Stomach (tissue), 9 donors: ENCODE data around the gene ARL8B. TPM values are rescaled to one million over a fixed set of nuclear protein-coding genes. Genes with fewer than 3 reads are reported as not detected.

ENCODE experiments used
- DNase-seq, 2 donors: peaks; one replicate each; pipeline versions ENCODE4 v3.0.0 to v3.0.0-alpha.2; 2013 to 2019
- H3K27ac ChIP-seq, 5 donors: fragments of 200-600 bp in 4 of 5; sonication (generic) in 4 of 5; one replicate each; pipeline ENCODE4 v1.5.1; 2013 to 2019; ENCODE audit warnings: mild to moderate bottlenecking in 1 of 5, moderate library complexity in 1 of 5
- H3K27me3 ChIP-seq, 3 donors: fragments of 200-600 bp; sonication (generic); one replicate each; pipeline ENCODE4 v1.5.1; 2017 to 2019; ENCODE audit warnings: mixed run types in 1 of 3
- H3K36me3 ChIP-seq, 4 donors: fragments of 200-600 bp; sonication (generic); 1 replicate in 3 of 4; 2 replicates in 1 of 4; pipeline ENCODE4 v1.5.1; 2016 to 2019
- H3K4me1 ChIP-seq, 4 donors: fragments of 200-600 bp; sonication (generic); one replicate each; pipeline ENCODE4 v1.5.1; 2016 to 2019
- H3K4me3 ChIP-seq, 4 donors: fragments of 200-600 bp; sonication (generic) in 3 of 4; one replicate each; pipeline ENCODE4 v1.5.1; 2016 to 2019; ENCODE audit warnings: mild to moderate bottlenecking in 1 of 4
- H3K9me3 ChIP-seq, 4 donors: fragments of 200-600 bp; sonication (generic); one replicate each; pipeline ENCODE4 v1.5.1; 2016 to 2019
- CTCF ChIP-seq, 7 experiments: fragments of 450-650 bp in 4 of 7; fragments of 200-600 bp in 3 of 7; sonication (generic) in 3 of 7; IDR thresholded peaks; one replicate each; pipeline ENCODE4 v1.5.1; 2016 to 2019; ENCODE audit warnings: antibody characterized with exemption in 7 of 7, control low read depth in 2 of 7, mild to moderate bottlenecking in 1 of 7
- EP300 ChIP-seq: sonication (generic); formaldehyde crosslinking; IDR thresholded peaks from one replicate; pipeline ENCODE4 v1.6.1; 2017; ENCODE audit warnings: antibody characterized with exemption
- POLR2A ChIP-seq, 4 donors: fragments of 450-650 bp; IDR thresholded peaks; one replicate each; pipeline ENCODE4 v1.6.1; 2016; ENCODE audit warnings: antibody characterized with exemption in 4 of 4, control low read depth in 2 of 4, mild to moderate bottlenecking in 1 of 4, moderate library complexity in 1 of 4
- POLR2AphosphoS5 ChIP-seq, 3 donors: sonication (generic); formaldehyde crosslinking; IDR thresholded peaks; one replicate each; pipeline ENCODE4 v1.6.1; 2016; ENCODE audit warnings: antibody characterized with exemption in 3 of 3
- WGBS, 5 donors: extraction: QIAGEN DNeasy Blood & Tissue Kit in 3 of 5; methylation state at CpG; one replicate each; pipeline versions ENCODE4 v1.1.5 to v1.1.7; 2013 to 2018; 5-methylcytosine and 5-hydroxymethylcytosine counted together
- intact Hi-C: fragments of 100-400 bp; cut with DNase I; formaldehyde crosslinking; loops from one replicate; pipeline ENCODE4 v1.15.1; 2023; ENCODE audit warnings: low total_unique reads
- polyA plus RNA-seq, 3 donors: library from polyadenylated mRNA; stranded (reverse); fragments of 200-250 nt; gene quantifications; one replicate each; pipeline ENCODE4 v1.2.3, GENCODE V29; 2013
- total RNA-seq, 5 donors: library from RNA; depleted of rRNA; stranded (reverse); fragments of >200 nt; gene quantifications; one replicate each; pipeline versions ENCODE4 v1.1.0 to v1.2.3, GENCODE V29; 2014 to 2016
- donor health status: healthy with polysubstance abuse.
- donor health status: Bipolar disorder and iron deficiency.
- donor health status: healthy.

Gene ARL8B
- total and polyA plus RNA-seq, 8 donors = 14.8 to 73.6 (median 34.5) TPM

GRCh38 chr3:5095886-5096285 is 26.2 kb upstream of the ARL8B start:
- H3K27ac ChIP-seq = no peak overlapping the region
- no peaks in the 10 kb centered on the region for H3K9me3 ChIP-seq
- peak overlapping the region; percentile 20 to 27 (median 22) for H3K4me3 ChIP-seq
- H3K27me3 ChIP-seq = peaks cover 0 to 18% (median 5%) of the 10 kb centered on the region in 3 donors
- intact Hi-C loops = no loop called here
- no peak for TF ChIP-seq EP300
- TF ChIP-seq CTCF (IDR thresholded peaks at IDR 0.05) = no peak
- no peak for TF ChIP-seq POLR2A (IDR thresholded peaks at IDR 0.05)
- TF ChIP-seq POLR2AphosphoS5 (IDR thresholded peaks at IDR 0.05) = no peak
- WGBS, 5 donors = 5 to 10% (median 7%) methylated on average over 17 to 34 of the region's 34 CpGs
- no peaks in the 10 kb centered on the region for H3K36me3 ChIP-seq
- peak in 1 of 2 donors; percentile 88 for DNase-seq
- peaks cover 0 to 15% (median 8%) of the 10 kb centered on the region in 4 donors for H3K4me1 ChIP-seq

GRCh38 chr3:5096336-5097008 is 25.6 kb upstream of the ARL8B start:
- intact Hi-C loops = no loop called here
- Histone ChIP-seq H3K4me1 (peaks cover 0 to 15% (median 8%) of the 10 kb centered on the region in 4 donors), H3K4me3 (peak overlapping the region in 2 of 4 donors; percentile 20 to 27), H3K27ac (no peak overlapping the region), H3K36me3 (no peaks in the 10 kb centered on the region), H3K9me3 (no peaks in the 10 kb centered on the region), H3K27me3 (peaks cover 0 to 18% (median 5%) of the 10 kb centered on the region in 3 donors)
- no peak for TF ChIP-seq POLR2AphosphoS5 (IDR thresholded peaks at IDR 0.05)
- TF ChIP-seq POLR2A (IDR thresholded peaks at IDR 0.05) = no peak
- TF ChIP-seq CTCF (IDR thresholded peaks at IDR 0.05) = no peak
- no peak for TF ChIP-seq EP300
- whole genome bisulfite sequencing, 5 donors = 57 to 69% (median 65%) methylated on average over 11 of the region's 11 CpGs
- DNase-seq = peak in 1 of 2 donors; percentile 27

- DNase-seq = no peak
- intact Hi-C loops = no loop called here
Observed at GRCh38 chr3:5098346-5098745, 23.7 kb upstream of the ARL8B start.

GRCh38 chr3:5102532-5102931 is 19.6 kb upstream of the ARL8B start:
- no peak for DNase-seq
- H3K9me3 ChIP-seq = no peaks in the 10 kb centered on the region
- H3K4me3 ChIP-seq = no peak overlapping the region
- WGBS, 5 donors = 72 to 80% (median 76%) methylated on average over 3 of the region's 3 CpGs
- TF ChIP-seq POLR2AphosphoS5 (IDR thresholded peaks at IDR 0.05) = no peak
- TF ChIP-seq POLR2A (IDR thresholded peaks at IDR 0.05) = no peak
- TF ChIP-seq CTCF (IDR thresholded peaks at IDR 0.05) = no peak
- TF ChIP-seq EP300 = no peak
- H3K27me3 ChIP-seq = no peaks in the 10 kb centered on the region
- no peaks in the 10 kb centered on the region for H3K36me3 ChIP-seq
- no peaks in the 10 kb centered on the region for H3K4me1 ChIP-seq
- H3K27ac ChIP-seq = no peak overlapping the region
- intact Hi-C loops = no loop called here

More at GRCh38 chr3:5098346-5098745, 23.7 kb upstream of the ARL8B start:
- TF ChIP-seq CTCF (IDR thresholded peaks at IDR 0.05) = no peak
- no peak for TF ChIP-seq POLR2A (IDR thresholded peaks at IDR 0.05)
- no peak for TF ChIP-seq POLR2AphosphoS5 (IDR thresholded peaks at IDR 0.05)
- no peak for TF ChIP-seq EP300
- H3K4me3 ChIP-seq = no peak overlapping the region
- no peaks in the 10 kb centered on the region for H3K36me3 ChIP-seq
- no peaks in the 10 kb centered on the region for H3K9me3 ChIP-seq
- H3K4me1 ChIP-seq = peaks cover 0 to 11% (median 6%) of the 10 kb centered on the region in 4 donors
- no peak overlapping the region for H3K27ac ChIP-seq
- H3K27me3 ChIP-seq = peaks cover 0 to 18% (median 5%) of the 10 kb centered on the region in 3 donors
- 57 to 74% (median 60%) methylated on average over 4 of the region's 4 CpGs for WGBS, 5 donors
